Esophagus muscularis mucosa (tissue), 4 donors: ENCODE data around the gene CLDN5.

Source experiments
- EP300 ChIP-seq: sonication (generic); formaldehyde crosslinking; IDR thresholded peaks from one replicate; pipeline ENCODE4 v1.6.1; 2017; ENCODE audit warnings: antibody characterized with exemption
- POLR2A ChIP-seq: fragments of 450-650 bp; IDR thresholded peaks from one replicate; pipeline ENCODE4 v1.6.1; 2017; ENCODE audit warnings: antibody characterized with exemption, moderate library complexity, mild to moderate bottlenecking, low read depth
- POLR2AphosphoS5 ChIP-seq, 2 donors: sonication (generic); formaldehyde crosslinking; IDR thresholded peaks; one replicate each; pipeline ENCODE4 v1.6.1; 2017; ENCODE audit warnings: antibody characterized with exemption in 2 of 2
- TF ChIP-seq, protein P1 (sequence below), 3 experiments: fragments of 200-600 bp in 2 of 3; fragments of 450-650 bp in 1 of 3; sonication (generic) in 2 of 3; IDR thresholded peaks; one replicate each; pipeline ENCODE4 v1.5.1; 2017 to 2019; ENCODE audit warnings: antibody characterized with exemption in 3 of 3, mild to moderate bottlenecking in 2 of 3, moderate library complexity in 1 of 3

DNA sequence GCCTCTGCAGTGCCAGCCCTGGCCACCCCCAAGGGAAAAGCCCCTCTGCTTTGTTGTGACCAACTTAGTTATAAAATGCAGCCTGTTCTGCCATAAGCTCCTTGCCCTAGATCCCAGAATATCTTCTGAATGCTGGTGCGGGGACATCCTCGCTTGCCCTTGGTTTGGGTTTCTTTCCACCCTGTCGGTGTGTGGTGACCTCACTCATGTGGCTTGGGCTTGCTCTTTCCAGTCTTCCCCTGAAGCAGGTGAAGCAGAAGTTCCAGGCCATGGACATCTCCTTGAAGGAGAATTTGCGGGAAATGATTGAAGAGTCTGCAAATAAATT is 16.7 kb downstream of the CLDN5 start:
- TF ChIP-seq, protein P1, sequence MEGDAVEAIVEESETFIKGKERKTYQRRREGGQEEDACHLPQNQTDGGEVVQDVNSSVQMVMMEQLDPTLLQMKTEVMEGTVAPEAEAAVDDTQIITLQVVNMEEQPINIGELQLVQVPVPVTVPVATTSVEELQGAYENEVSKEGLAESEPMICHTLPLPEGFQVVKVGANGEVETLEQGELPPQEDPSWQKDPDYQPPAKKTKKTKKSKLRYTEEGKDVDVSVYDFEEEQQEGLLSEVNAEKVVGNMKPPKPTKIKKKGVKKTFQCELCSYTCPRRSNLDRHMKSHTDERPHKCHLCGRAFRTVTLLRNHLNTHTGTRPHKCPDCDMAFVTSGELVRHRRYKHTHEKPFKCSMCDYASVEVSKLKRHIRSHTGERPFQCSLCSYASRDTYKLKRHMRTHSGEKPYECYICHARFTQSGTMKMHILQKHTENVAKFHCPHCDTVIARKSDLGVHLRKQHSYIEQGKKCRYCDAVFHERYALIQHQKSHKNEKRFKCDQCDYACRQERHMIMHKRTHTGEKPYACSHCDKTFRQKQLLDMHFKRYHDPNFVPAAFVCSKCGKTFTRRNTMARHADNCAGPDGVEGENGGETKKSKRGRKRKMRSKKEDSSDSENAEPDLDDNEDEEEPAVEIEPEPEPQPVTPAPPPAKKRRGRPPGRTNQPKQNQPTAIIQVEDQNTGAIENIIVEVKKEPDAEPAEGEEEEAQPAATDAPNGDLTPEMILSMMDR (IDR thresholded peaks at IDR 0.05), result no peak
- TF ChIP-seq POLR2AphosphoS5 (IDR thresholded peaks at IDR 0.05) (no peak), POLR2A (no peak), EP300 (no peak)
